ENCODE data around the gene ZNF700. TPM values are rescaled to one million over a fixed set of nuclear protein-coding genes. Genes with fewer than 3 reads are reported as not detected.

Gene ZNF700
- total RNA-seq (2021; ENCODE audit: unreplicated experiment) (9.3 TPM), Bru-seq, nascent RNA (percentile 82 among the genes with signal in this experiment), BruChase-seq, experiment 1, labeled RNA remaining after a 6-hour chase (percentile 88 among the genes with signal in this experiment), BruChase-seq, experiment 2, labeled RNA remaining after a 2-hour chase (percentile 96 among the genes with signal in this experiment)
- polyA plus RNA-seq (2012) = 3.4 and 5.3 TPM in 2 replicates
- long read RNA-seq, transcript ZNF700-201 (4 exons, 2,882 nt) = major isoform, 11 of 15 reads
- long read RNA-seq, partial matches to known transcripts = 0 of 15 reads
- long read RNA-seq, other reads (novel, unspliced or antisense) = 1 of 15 reads

DNA sequence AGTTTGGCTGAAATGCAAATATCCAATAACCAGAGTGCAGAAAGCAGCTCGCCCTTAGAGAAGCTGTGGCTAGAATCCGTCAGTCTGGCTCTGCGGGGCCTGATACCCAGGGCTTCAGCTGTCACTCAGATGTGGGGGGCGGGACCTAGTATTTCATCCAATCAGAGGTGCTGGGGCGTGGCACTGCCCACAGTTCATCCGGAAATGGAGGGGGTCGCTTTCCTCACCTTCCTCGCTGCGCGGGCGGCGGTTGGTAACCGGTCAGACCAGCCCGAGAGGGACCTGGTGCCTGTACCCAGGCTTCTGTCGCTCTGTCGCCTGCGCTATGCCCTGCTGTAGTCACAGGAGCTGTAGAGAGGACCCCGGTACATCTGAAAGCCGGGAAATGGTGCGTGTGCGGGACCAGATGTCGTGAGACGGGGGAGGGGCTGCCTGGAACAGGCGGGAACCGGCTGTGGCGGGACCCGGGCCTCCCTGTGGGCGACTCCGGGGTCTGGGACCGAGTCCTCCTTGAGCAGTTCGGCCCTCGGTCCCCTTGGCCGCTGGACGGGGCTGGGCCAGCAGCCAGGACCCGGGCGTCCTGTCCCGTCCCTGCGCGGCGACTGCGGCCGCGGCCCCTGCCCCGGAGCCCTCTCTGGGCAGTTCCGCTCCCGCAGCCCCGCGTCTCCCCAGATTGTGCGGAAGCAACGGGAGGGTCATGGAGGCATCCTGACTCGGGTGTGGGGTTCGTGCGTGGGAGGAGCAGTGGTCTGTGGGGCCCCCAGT, at the start of gene ZNF700:
ZNF700 (plus strand) TSS at position 222 of the 765 bp plus-strand sequence; CDS start at position 326, 104 bp downstream.
- Histone ChIP-seq H3K4me3 (replicated peaks in 1 of 2; ENCODE audit: low read depth in 1 of 2, low read length in 2 of 2) (peak within 1 kb of the TSS; percentile 79 to 86), H3K9me2 (ENCODE audit: insufficient read depth) (no peaks in the 10 kb centered on the region), H3K9me3 (ENCODE audit: control insufficient read depth in 1 of 2, insufficient read depth in 1 of 2, low read depth in 1 of 2, low read length in 2 of 2) (peaks cover 0 to 3% of the 10 kb centered on the region in 2 experiments; a peak in 2 of 4 replicates), H3K4me2 (ENCODE audit: low read length) (peak within 1 kb of the TSS; percentile 94), H3K79me2 (ENCODE audit: insufficient read depth, low read length) (peaks cover 38% of the 10 kb centered on the region), H3K4me1 (ENCODE audit: control insufficient read depth in 1 of 2, insufficient read depth in 2 of 2, low read length in 2 of 2) (peaks cover 0 to 22% of the 10 kb centered on the region in 2 experiments; a peak in 2 of 4 replicates), H3K27me3 (ENCODE audit: insufficient read depth, low read length) (no peaks in the 10 kb centered on the region), H3K9ac (ENCODE audit: low read length) (peak within 1 kb of the TSS; percentile 83), H3K36me3 (ENCODE audit: control insufficient read depth in 1 of 2, insufficient read depth in 2 of 2, low read length in 2 of 2) (0 out of 4 replicates have a peak, but pooled peaks cover 0 to 9% of the 10 kb centered on the region in 2 experiments), H2AFZ (ENCODE audit: low read depth, low read length, poor library complexity, severe bottlenecking) (peak within 1 kb of the TSS; percentile 97), H4K20me1 (ENCODE audit: insufficient read depth) (no peaks in the 10 kb centered on the region), H3K27ac (ENCODE audit: low read depth, low read length) (peak within 1 kb of the TSS; percentile 94)
- intact Hi-C loops (cut with micrococcal nuclease) = loop anchor here (5.0 to 10.0 kb wide), 2 partner anchors 367 to 740 kb away; partner anchors contain the start of genes MAN2B1, WDR83 and ZNF44
- POLR2A ChIA-PET = interaction anchor here (0.7 to 1.0 kb wide), 3 partner anchors 9 to 864 kb away, joined by 3 to 4 read pairs (median 3); no protein-coding TSS in a partner anchor
- ATAC-seq (peak; percentile 94), DNase-seq (ENCODE audit: low read depth, low spot score) (peak; percentile 85)
- TF ChIP-seq ZFX (IDR thresholded peaks at IDR 0.05) (no peak), EGR1 (IDR thresholded peaks at IDR 0.05; ENCODE audit: low read depth) (peak; percentile 52; the same call in 1 of the 2 replicates), POLR2A (IDR thresholded peaks at IDR 0.05; ENCODE audit: borderline replicate concordance, extremely low read depth, insufficient read depth, insufficient read length) (no peak), RAD21 (IDR thresholded peaks at IDR 0.05; ENCODE audit: low read depth) (no peak), SIN3A (IDR thresholded peaks at IDR 0.05; ENCODE audit: low read depth) (peak; percentile 51; the same call in 1 of the 2 replicates), CBX3 (IDR thresholded peaks at IDR 0.05; ENCODE audit: low read depth) (0 out of 2 replicates have a peak, but pooled peaks have one; percentile 2), YY1 (IDR thresholded peaks at IDR 0.05; ENCODE audit: extremely low read depth, insufficient replicate concordance, low read depth, low read length) (peak; percentile 25), SP1 (IDR thresholded peaks at IDR 0.05; ENCODE audit: low read depth) (peak; percentile 63), ELF1 (IDR thresholded peaks at IDR 0.05; ENCODE audit: borderline replicate concordance, low read depth) (peak; percentile 47), EZH2 (IDR thresholded peaks at IDR 0.05) (no peak), POLR2AphosphoS5 (IDR thresholded peaks at IDR 0.05; ENCODE audit: low read depth, low read length) (peak; percentile 79), SRF (IDR thresholded peaks at IDR 0.05; ENCODE audit: low read depth) (no peak)
- TF ChIP-seq, protein P1, sequence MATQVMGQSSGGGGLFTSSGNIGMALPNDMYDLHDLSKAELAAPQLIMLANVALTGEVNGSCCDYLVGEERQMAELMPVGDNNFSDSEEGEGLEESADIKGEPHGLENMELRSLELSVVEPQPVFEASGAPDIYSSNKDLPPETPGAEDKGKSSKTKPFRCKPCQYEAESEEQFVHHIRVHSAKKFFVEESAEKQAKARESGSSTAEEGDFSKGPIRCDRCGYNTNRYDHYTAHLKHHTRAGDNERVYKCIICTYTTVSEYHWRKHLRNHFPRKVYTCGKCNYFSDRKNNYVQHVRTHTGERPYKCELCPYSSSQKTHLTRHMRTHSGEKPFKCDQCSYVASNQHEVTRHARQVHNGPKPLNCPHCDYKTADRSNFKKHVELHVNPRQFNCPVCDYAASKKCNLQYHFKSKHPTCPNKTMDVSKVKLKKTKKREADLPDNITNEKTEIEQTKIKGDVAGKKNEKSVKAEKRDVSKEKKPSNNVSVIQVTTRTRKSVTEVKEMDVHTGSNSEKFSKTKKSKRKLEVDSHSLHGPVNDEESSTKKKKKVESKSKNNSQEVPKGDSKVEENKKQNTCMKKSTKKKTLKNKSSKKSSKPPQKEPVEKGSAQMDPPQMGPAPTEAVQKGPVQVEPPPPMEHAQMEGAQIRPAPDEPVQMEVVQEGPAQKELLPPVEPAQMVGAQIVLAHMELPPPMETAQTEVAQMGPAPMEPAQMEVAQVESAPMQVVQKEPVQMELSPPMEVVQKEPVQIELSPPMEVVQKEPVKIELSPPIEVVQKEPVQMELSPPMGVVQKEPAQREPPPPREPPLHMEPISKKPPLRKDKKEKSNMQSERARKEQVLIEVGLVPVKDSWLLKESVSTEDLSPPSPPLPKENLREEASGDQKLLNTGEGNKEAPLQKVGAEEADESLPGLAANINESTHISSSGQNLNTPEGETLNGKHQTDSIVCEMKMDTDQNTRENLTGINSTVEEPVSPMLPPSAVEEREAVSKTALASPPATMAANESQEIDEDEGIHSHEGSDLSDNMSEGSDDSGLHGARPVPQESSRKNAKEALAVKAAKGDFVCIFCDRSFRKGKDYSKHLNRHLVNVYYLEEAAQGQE (IDR thresholded peaks at IDR 0.05; ENCODE audit: low read depth) = no peak
- TF ChIP-seq, protein P2, sequence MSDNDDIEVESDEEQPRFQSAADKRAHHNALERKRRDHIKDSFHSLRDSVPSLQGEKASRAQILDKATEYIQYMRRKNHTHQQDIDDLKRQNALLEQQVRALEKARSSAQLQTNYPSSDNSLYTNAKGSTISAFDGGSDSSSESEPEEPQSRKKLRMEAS (IDR thresholded peaks at IDR 0.05) = no peak; the same call in 1 of the 2 replicates
- TF ChIP-seq, protein P3, sequence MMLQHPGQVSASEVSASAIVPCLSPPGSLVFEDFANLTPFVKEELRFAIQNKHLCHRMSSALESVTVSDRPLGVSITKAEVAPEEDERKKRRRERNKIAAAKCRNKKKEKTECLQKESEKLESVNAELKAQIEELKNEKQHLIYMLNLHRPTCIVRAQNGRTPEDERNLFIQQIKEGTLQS (IDR thresholded peaks at IDR 0.05) = no peak
- TF ChIP-seq, protein P4, sequence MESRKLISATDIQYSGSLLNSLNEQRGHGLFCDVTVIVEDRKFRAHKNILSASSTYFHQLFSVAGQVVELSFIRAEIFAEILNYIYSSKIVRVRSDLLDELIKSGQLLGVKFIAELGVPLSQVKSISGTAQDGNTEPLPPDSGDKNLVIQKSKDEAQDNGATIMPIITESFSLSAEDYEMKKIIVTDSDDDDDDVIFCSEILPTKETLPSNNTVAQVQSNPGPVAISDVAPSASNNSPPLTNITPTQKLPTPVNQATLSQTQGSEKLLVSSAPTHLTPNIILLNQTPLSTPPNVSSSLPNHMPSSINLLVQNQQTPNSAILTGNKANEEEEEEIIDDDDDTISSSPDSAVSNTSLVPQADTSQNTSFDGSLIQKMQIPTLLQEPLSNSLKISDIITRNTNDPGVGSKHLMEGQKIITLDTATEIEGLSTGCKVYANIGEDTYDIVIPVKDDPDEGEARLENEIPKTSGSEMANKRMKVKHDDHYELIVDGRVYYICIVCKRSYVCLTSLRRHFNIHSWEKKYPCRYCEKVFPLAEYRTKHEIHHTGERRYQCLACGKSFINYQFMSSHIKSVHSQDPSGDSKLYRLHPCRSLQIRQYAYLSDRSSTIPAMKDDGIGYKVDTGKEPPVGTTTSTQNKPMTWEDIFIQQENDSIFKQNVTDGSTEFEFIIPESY (IDR thresholded peaks at IDR 0.05; ENCODE audit: extremely low read depth, insufficient replicate concordance, low read length) = no peak
- RAD21 ChIA-PET (ENCODE audit: low non-redundant PET in 1 of 2, low total read pairs in 2 of 2, uncharacterized antibody in 2 of 2, unreplicated experiment in 2 of 2) = no interaction called here
- CTCF ChIA-PET = interaction anchor here (0.6 to 2.9 kb wide), 3 partner anchors 64 to 747 kb away, joined by 3 to 22 read pairs (median 3); no protein-coding TSS in a partner anchor
- BruUV-seq (replicated peaks) = TSS peak; percentile 64
